GM12891 (cell line): ENCODE results near the gene DGCR2. TPM values are rescaled to one million over a fixed set of nuclear protein-coding genes. Genes with fewer than 3 reads are reported as not detected.
"Not testable (repeated sequence)": the region's sequence is repeated elsewhere in the genome, so short reads cannot be mapped to it uniquely, and the experiment has no call there.

Experiments
- DNase-seq: peaks from one replicate; pipeline ENCODE4 v3.0.0; 2011; ENCODE audit warnings: low spot score; ENCODE audit not compliant: insufficient read length
- FAIRE-seq: peaks from 2 replicates; lab custom pipeline; 2011; peaks lifted over from hg19 to GRCh38; lab: Jason Lieb, UNC
- PAX5 ChIP-seq: IDR thresholded peaks from 2 replicates; pipeline ENCODE4 v1.6.1; 2011; ENCODE audit warnings: low read length, moderate library complexity, mild to moderate bottlenecking; ENCODE audit not compliant: insufficient read depth, severe bottlenecking
- POLR2A ChIP-seq: IDR thresholded peaks from 2 replicates; pipeline ENCODE4 v1.6.1; 2011; ENCODE audit warnings: low read depth, low read length, control low read depth
- POLR2AphosphoS5 ChIP-seq: IDR thresholded peaks from 2 replicates; pipeline ENCODE4 v1.6.1; 2011; ENCODE audit warnings: low read depth, low read length, control low read depth
- POU2F2 ChIP-seq: IDR thresholded peaks from 2 replicates; pipeline ENCODE4 v1.6.1; 2011; ENCODE audit warnings: low read depth, mild to moderate bottlenecking, control low read depth, low read length, moderate library complexity
- SPI1 ChIP-seq: IDR thresholded peaks from 2 replicates; pipeline ENCODE4 v1.6.1; 2011; ENCODE audit warnings: low read depth, low read length, control low read depth
- TAF1 ChIP-seq: IDR thresholded peaks from 2 replicates; pipeline ENCODE4 v1.6.1; 2011; ENCODE audit warnings: low read depth, low read length, control low read depth
- polyA plus RNA-seq: library from polyadenylated mRNA; unstranded; fragments of >200 nt; gene quantifications from one replicate; pipeline ENCODE4 v1.2.1, GENCODE V29; 2012; ENCODE audit warnings: low read depth, missing spikeins, inconsistent platforms; ENCODE audit not compliant: missing spikeins

Gene DGCR2, protein sequence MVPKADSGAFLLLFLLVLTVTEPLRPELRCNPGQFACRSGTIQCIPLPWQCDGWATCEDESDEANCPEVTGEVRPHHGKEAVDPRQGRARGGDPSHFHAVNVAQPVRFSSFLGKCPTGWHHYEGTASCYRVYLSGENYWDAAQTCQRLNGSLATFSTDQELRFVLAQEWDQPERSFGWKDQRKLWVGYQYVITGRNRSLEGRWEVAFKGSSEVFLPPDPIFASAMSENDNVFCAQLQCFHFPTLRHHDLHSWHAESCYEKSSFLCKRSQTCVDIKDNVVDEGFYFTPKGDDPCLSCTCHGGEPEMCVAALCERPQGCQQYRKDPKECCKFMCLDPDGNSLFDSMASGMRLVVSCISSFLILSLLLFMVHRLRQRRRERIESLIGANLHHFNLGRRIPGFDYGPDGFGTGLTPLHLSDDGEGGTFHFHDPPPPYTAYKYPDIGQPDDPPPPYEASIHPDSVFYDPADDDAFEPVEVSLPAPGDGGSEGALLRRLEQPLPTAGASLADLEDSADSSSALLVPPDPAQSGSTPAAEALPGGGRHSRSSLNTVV
- 9.9 TPM for polyA plus RNA-seq

DNA sequence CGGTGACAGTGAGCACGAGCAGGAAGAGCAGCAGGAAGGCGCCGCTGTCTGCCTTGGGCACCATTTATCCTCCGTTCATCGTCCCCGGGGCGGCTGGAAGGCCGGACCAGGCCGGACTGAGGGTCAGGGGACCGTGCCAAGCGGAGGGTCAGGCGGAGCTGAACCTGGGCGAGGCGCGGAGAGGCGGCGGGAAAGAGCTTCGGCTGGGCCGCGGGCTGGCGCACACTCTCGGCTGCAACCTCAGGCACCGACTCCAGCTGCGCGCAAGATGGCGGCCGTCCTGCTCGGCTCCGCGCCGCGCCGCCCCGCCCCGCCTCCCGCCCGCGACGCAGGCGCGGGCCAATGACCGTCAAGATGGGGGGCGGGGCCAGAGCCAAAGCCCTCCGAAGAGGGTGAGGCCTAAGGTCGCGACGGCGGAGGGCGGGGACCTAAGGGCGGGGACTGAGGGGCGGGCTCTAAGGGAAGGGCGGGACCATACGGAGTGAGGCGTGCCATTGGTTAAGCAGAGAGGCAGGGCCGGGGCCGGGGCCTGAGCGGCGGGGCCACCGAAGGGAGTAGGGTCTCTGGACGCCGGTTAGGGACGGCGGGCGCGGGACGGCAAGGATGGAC, at the start of gene DGCR2:
Gene DGCR2 (minus strand): TSS at position 270 of the 609 bp plus-strand sequence. CDS start 206 bp downstream, at position 64.
- DNase-seq = peak; percentile 99
- peak; percentile 90 for FAIRE-seq
- peak; percentile 86 for TF ChIP-seq POLR2AphosphoS5
- TF ChIP-seq POU2F2 = no peak
- peak; percentile 60; the same call in 1 of the 2 replicates for TF ChIP-seq TAF1
- no peak for TF ChIP-seq PAX5
- peak; percentile 78 for TF ChIP-seq POLR2A

DNA sequence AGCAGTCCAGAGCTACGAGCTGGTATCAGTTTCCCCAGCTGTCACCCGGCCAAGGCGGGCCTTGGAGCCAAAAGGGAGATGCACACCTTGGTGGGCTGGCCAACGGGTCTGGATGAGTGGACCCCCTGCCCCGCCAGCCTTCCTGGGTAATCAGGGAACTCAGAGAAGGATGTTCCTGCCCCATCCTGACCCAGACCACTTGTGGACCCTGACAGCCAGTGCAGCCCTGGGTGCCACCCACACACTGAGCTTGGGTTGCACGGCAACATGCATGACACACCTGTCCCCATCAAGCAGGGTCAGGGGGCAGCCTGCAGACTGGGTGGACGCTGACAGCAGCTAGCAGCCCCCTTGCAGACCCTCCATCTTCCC, 47.7 kb upstream of the DGCR2 start:
- FAIRE-seq = no peak
- no peak for DNase-seq
- TF ChIP-seq POLR2A = no peak
- no peak for TF ChIP-seq POU2F2
- TF ChIP-seq TAF1 = no peak
- TF ChIP-seq SPI1 = no peak
- TF ChIP-seq POLR2AphosphoS5 = no peak
- TF ChIP-seq PAX5 = no peak

DNA sequence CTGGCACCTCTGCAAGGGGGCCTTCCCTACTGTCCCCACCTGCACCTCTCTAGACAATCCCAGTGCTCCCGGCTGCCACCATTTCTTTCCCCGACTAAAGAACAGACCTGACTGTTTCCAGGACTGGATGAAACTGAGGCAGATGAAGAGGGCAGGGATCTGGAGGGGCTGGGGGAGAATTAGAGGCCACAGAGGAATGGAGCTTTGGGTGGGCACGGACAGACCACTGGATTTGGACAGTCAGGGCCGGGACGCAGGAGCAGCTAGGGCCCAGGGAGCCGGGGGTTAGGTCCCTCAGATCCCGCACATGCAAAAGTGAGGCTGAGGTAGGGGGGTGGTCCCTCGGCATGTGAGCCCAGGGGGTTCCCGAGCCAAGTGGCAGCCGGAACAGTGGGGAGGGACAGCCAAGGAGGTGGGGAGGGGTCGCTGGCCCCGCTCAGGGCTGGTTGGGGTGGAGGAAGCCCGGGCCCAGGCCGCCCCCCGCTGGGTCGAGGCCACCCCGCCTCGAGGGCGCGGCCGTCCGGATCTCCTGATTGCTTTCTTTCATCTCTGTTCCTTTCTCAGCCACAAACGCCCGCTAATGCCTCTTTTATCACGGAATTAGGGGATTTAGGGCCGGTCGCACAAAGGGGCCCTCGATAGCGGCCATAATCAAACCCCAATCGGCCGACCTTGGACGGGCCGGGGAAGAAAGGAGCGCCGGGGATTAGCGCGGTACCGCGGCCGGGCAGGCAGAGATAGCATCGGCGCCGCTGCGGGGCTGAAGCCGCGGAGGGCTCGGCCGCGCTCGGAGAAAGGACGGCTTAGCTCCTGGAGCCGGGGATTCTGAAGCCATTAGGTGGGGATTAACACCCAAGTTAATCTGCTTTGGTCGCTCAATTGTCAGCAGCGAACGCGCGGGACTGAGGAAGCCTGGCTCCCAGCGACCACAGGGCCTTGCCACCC, 47.1 kb upstream of the DGCR2 start:
- no peak for TF ChIP-seq POLR2AphosphoS5
- no peak for TF ChIP-seq POU2F2
- no peak for TF ChIP-seq POLR2A
- TF ChIP-seq TAF1 = no peak
- TF ChIP-seq PAX5 = no peak
- no peak for DNase-seq
- no peak for FAIRE-seq

DNA sequence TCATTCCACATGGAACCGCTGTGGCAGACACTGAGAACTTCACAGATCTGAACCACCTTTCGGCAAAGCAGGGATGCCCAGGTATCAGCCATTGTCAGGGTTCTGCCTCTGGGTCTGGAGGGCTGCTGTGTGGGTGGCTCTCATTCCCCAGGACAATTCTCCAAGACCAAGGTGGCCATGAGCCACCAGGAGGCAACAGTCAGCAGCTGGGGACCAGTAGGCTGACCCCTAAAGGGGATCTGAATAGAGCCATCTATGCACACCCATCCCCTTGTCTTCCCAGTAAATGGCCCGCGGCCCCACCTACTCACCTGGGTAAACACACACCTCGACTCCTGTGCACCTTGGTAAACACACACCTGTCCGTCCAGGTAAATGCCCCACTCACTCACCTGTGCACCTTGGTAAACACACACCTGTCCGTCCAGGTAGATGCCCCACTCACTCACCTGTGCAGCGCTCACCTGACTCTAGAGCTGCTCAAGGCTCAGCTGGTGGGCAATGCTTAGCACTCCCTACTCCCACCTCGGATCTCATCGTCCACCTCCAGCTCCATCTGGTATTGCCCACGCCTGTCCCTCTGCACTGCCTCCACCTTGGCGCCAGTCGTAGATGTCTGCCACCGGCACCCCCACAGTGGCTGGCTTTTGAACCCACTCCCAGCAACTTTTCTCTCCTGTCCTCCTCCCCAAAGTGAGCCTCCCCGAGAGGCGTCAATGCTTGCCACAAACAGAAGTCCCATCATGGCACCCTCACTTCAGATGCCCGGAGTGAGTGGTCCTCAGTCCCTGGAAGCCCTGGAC, 46.1 kb upstream of the DGCR2 start:
- TF ChIP-seq TAF1 (no peak), SPI1 (no peak), POU2F2 (no peak), PAX5 (no peak), POLR2A (no peak), POLR2AphosphoS5 (no peak)
- no peak for DNase-seq
- FAIRE-seq = no peak

DNA sequence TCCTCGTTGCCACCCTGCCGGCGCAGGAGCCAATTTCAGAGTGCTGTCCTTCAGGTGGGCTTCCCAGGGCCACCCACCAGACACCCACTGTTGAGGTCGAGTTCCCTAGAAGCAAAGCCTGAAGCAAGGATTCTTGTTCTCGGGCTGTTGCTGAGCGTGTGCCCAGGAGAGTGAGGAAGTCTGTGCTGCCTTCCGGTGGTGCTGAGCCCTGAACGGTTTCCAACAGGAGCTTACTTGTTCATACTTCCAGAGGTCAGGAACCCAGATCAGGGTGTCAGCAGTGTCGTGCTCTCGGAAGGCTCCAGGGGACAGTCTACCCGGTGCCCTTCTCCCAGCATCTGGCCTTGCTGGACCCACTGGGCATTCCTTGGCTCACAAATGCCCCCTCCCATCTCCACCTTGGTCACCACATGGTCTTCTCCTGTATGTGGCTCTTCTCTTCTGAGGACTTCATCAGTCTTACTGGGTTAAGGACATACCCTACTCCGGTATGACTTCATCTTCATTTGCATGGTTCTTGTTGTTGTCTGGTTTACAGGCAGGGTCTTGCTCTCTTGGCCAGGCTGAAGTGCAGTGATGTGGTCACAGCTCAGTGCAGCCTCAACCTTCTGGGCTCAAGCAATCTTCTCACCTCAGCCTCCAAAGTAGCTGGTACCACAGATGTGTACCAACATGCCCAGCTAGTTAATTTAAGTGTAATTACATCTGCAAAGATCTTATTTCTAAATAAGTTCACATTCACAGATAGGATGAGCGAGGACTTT, 45.1 kb upstream of the DGCR2 start:
- no peak for TF ChIP-seq TAF1
- TF ChIP-seq POU2F2 = no peak
- TF ChIP-seq SPI1 = no peak
- TF ChIP-seq POLR2AphosphoS5 = no peak
- TF ChIP-seq POLR2A = no peak
- no peak for TF ChIP-seq PAX5
- FAIRE-seq = no peak

DNA sequence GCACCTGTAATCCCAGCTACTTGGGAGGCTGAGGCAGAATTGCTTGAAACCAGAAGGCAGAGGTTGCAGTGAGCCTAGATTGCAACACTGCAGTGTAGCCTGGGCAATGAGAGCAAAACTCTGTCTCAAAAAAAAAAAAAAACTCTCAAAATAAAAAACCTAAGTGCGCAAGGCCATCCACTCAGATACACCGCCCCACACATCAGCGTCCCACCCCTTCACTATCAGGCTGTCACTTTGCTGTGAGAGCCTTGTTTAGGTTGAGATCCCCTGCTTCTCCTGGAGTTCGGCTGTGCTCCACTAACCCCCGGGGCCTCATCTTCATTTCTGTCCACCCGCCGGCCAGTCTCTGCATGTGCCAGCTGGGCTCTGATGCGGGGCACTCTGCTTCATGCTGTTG, 44.2 kb upstream of the DGCR2 start:
- TF ChIP-seq POLR2A (no peak), SPI1 (no peak), PAX5 (no peak), TAF1 (no peak), POLR2AphosphoS5 (no peak), POU2F2 (no peak)
- FAIRE-seq (no peak), DNase-seq (no peak)

More for the DNA sequence above, 45.1 kb upstream of the DGCR2 start:
- DNase-seq = no peak

DNA sequence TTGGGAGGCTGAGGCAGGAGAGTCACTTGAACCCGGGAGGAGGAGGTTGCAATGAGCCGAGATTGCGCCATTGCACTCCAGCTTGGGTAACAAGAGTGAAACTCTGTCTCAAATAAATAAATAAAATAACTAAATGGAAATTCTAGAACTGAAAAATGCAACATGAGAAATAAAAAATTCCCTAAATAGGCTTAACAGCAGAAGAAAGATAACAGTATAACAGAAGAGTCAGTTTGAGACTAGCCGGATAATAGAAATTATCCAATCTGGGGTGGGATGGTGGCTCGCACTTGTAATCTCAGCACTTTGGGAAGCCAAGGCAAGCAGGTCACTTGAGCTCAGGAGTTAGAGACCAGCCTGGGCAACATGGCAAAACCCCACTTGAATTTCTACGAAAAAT, 42.2 kb upstream of the DGCR2 start:
- no peak for FAIRE-seq

DNA sequence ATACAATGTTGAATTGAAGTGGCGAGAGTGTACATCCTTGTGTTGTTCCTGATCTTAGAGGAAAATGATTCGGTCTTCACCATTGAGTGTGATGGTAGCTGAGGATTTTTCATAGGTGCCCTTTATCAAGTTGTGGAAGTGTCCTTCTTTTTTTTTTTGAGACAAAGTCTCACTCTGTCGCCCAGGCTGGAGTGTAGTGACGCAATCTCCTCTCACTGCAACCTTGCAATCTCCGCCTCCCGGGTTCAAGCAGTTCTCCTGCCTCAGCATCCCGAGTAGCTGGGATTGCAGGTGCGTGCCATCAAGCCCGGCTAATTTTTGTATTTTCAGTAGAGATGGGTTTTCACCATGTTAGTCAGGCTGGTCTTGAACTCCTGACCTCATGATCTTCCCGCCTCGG, 36.4 kb upstream of the DGCR2 start:
- not testable (repeated sequence) for FAIRE-seq, DNase-seq

More for the DNA sequence above, 42.2 kb upstream of the DGCR2 start:
- DNase-seq = no peak
- TF ChIP-seq TAF1 (no peak), SPI1 (no peak)

DNA sequence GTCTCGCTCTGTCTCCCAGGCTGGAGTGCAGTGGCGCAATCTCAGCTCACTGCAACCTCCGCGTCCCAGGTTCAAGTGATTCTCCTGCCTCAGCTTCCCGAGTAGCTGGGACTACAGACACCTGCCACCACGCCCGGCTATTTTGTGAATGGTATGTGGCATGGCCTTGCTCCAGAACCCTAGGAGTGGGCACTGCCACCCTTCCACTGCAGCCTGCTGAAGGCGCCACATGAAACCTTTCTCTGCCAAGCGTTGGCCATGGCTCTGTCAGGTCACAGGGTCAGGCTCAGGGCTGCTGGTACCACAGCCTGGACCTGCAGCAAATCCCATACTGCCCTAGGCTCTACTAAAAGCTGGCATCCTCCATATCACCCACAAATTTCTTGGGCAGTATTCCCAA, 33.9 kb upstream of the DGCR2 start:
- DNase-seq, FAIRE-seq: not testable (repeated sequence)
